Gastroesophageal sphincter (tissue), 3 donors: Measurements from ENCODE around the gene PDCD4.

Experiments used
- POLR2A ChIP-seq, 2 donors: fragments of 450-650 bp; IDR thresholded peaks; one replicate each; pipeline ENCODE4 v1.6.1; 2017; ENCODE audit warnings: antibody characterized with exemption in 2 of 2, mild to moderate bottlenecking in 2 of 2, moderate library complexity in 1 of 2
- POLR2AphosphoS5 ChIP-seq: sonication (generic); formaldehyde crosslinking; IDR thresholded peaks from one replicate; pipeline ENCODE4 v1.6.1; 2017; ENCODE audit warnings: antibody characterized with exemption
- TF ChIP-seq, protein P1 (sequence below), 4 experiments: fragments of 200-600 bp in 2 of 4; fragments of 450-650 bp in 2 of 4; sonication (generic) in 1 of 4; IDR thresholded peaks; one replicate each; pipeline ENCODE4 v1.5.1; 2017 to 2019; ENCODE audit warnings: antibody characterized with exemption in 4 of 4, mild to moderate bottlenecking in 2 of 4, moderate library complexity in 2 of 4

DNA sequence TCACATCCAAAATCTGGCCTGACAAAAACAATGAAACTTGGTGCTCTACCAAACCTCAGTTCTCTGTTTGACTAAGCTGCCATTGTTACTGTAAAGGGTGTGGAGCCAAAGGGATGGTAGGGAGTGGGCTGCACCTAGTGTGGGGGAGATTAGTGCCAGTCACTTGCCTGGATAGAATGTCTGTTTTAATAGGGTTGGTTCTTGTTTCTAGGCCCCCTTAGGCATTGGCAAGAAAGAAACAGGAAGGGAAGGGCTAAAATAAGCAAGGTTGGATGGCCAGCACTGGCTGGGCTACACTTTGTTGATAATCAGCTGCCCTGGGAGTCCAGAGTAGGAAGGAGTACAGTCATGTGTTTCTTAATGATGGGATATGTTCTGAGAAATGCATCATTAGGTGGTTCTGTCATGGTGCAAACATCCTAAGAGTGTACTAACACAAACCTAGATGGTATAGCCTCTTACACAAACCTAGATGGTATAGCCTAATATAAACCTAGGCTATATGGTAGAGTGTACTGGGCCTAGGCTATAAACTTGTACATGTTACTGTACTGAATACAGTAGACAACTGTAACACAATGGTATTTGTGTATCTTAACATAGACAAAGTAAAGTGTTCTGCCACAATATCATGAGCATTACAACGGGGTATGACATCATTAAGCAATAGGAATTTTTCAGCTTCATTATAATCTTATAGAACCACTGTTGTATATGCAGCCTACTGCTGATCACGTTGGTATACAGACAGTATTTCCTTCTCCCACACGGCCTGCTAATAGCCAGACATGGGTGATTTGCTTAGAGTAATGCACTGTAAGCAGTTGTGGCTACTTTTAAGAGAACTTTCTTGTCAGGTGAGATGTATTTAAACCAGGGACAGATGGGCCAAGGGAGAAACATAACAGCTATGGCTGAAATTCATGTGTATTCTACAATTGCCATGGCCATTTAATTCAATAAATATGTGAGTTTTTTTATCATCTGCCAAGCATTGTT is 31.9 kb downstream of the PDCD4 start:
- TF ChIP-seq POLR2A (IDR thresholded peaks at IDR 0.05) (no peak), POLR2AphosphoS5 (no peak)
- TF ChIP-seq, protein P1, sequence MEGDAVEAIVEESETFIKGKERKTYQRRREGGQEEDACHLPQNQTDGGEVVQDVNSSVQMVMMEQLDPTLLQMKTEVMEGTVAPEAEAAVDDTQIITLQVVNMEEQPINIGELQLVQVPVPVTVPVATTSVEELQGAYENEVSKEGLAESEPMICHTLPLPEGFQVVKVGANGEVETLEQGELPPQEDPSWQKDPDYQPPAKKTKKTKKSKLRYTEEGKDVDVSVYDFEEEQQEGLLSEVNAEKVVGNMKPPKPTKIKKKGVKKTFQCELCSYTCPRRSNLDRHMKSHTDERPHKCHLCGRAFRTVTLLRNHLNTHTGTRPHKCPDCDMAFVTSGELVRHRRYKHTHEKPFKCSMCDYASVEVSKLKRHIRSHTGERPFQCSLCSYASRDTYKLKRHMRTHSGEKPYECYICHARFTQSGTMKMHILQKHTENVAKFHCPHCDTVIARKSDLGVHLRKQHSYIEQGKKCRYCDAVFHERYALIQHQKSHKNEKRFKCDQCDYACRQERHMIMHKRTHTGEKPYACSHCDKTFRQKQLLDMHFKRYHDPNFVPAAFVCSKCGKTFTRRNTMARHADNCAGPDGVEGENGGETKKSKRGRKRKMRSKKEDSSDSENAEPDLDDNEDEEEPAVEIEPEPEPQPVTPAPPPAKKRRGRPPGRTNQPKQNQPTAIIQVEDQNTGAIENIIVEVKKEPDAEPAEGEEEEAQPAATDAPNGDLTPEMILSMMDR (IDR thresholded peaks at IDR 0.05), result no peak
